LNCaP clone FGC (cell line): Measurements from ENCODE around the gene FRAS1.

ENCODE experiments used
- DNase-seq: peaks from one replicate; pipeline ENCODE4 v3.0.0-alpha.2; 2011; ENCODE audit warnings: low read depth
- H3K4me3 ChIP-seq: 2 replicates; pipeline ENCODE4 v1.5.1; 2011; ENCODE audit warnings: mild to moderate bottlenecking, low read depth, low read length, control low read depth
- CTCF ChIP-seq: IDR thresholded peaks from 2 replicates; pipeline ENCODE4 v1.5.1; 2012; ENCODE audit warnings: mild to moderate bottlenecking; ENCODE audit not compliant: control insufficient read depth, insufficient read depth; ENCODE audit errors: extremely low read depth

FRAS1 gene

GRCh38 chr4:78309352-78309751, 252.2 kb downstream of the FRAS1 start:
- no peak overlapping the region for H3K4me3 ChIP-seq
- no peak for TF ChIP-seq CTCF
- DNase-seq: no peak

GRCh38 chr4:78310007-78310739, 253.1 kb downstream of the FRAS1 start:
- no peak for DNase-seq
- H3K4me3 ChIP-seq: no peak overlapping the region
- no peak for TF ChIP-seq CTCF

GRCh38 chr4:78310740-78311115, 253.6 kb downstream of the FRAS1 start:
- no peak for TF ChIP-seq CTCF
- no peak overlapping the region for H3K4me3 ChIP-seq
- no peak for DNase-seq

- TF ChIP-seq CTCF: no peak
- DNase-seq: no peak
- H3K4me3 ChIP-seq: no peak overlapping the region
Observed at GRCh38 chr4:78311306-78311705, 254.2 kb downstream of the FRAS1 start.

- TF ChIP-seq CTCF: no peak
- no peak overlapping the region for H3K4me3 ChIP-seq
- no peak for DNase-seq
Observed at GRCh38 chr4:78312989-78313753, 256.0 kb downstream of the FRAS1 start.

- no peak overlapping the region for H3K4me3 ChIP-seq
- no peak for TF ChIP-seq CTCF
- DNase-seq: no peak
Observed at GRCh38 chr4:78313754-78314120, 256.6 kb downstream of the FRAS1 start.
